IMR-90 (cell line): ENCODE measurements around the gene CAMK2D. TPM values are rescaled to one million over a fixed set of nuclear protein-coding genes. Genes with fewer than 3 reads are reported as not detected.

ENCODE experiments used
- ATAC-seq: fragments of 200-7000 bp; cut with Tn5 transposase; 2 replicates; pipeline ENCODE4 v1.9.1; 2020; ENCODE audit warnings: low read depth, mild to moderate bottlenecking, moderate library complexity
- BruUV-seq: library from RNA; stranded (reverse); fragments of 400-500 nt; replicated peaks from 2 replicates; lab custom pipeline; 2021; lab: Mats Ljungman, UMichigan
- CTCF ChIA-PET: fragments of 300-600 bp; formaldehyde crosslinking; extraction: SDS; loops from one replicate; lab custom pipeline; 2021; ENCODE audit warnings: antibody characterized with exemption; lab: Yijun Ruan, JAX
- POLR2A ChIA-PET: fragments of 300-600 bp; sonication (Branson Sonifier 250); formaldehyde crosslinking; loops from one replicate; lab custom pipeline; 2022; ENCODE audit warnings: antibody characterized with exemption; ENCODE audit not compliant: unreplicated experiment; lab: Charles Lee
- DNase-seq: peaks from one replicate; pipeline ENCODE4 v3.0.0; 2013
- H2AFZ ChIP-seq: replicated peaks from 2 replicates; pipeline ENCODE3; 2013; ENCODE audit warnings: low read length, mild to moderate bottlenecking; ENCODE audit not compliant: poor library complexity
- H2AK5ac ChIP-seq: 2 replicates; pipeline ENCODE4 v1.6.1; 2013; ENCODE audit warnings: low read depth, low read length, inconsistent platforms
- H2AK9ac ChIP-seq: replicated peaks from 2 replicates; pipeline ENCODE3; 2013; ENCODE audit warnings: mild to moderate bottlenecking, low read depth, low read length, moderate library complexity; ENCODE audit not compliant: poor library complexity
- H2BK120ac ChIP-seq: 2 replicates; pipeline ENCODE4 v1.6.1; 2013; ENCODE audit warnings: low read depth, low read length, inconsistent platforms
- H2BK15ac ChIP-seq: 3 replicates; pipeline ENCODE4 v1.6.1; 2013; ENCODE audit warnings: low read depth, low read length, inconsistent platforms
- H2BK20ac ChIP-seq: 2 replicates; pipeline ENCODE4 v1.6.1; 2013; ENCODE audit warnings: low read depth, mild to moderate bottlenecking, inconsistent platforms, low read length, moderate library complexity
- H2BK5ac ChIP-seq: 2 replicates; pipeline ENCODE4 v1.6.1; 2013; ENCODE audit warnings: mild to moderate bottlenecking, low read depth, low read length, inconsistent platforms; ENCODE audit not compliant: poor library complexity, severe bottlenecking
- H3K14ac ChIP-seq: replicated peaks from 2 replicates; pipeline ENCODE4 v1.6.1; 2013; ENCODE audit warnings: low read depth, low read length, inconsistent platforms
- H3K18ac ChIP-seq: 2 replicates; pipeline ENCODE4 v1.6.1; 2013; ENCODE audit warnings: low read depth, low read length, control low read depth
- H3K23ac ChIP-seq: 2 replicates; pipeline ENCODE4 v1.6.1; 2013; ENCODE audit warnings: low read depth, low read length, inconsistent platforms
- H3K27ac ChIP-seq: 2 replicates; pipeline ENCODE4 v1.5.1; 2013; ENCODE audit warnings: mild to moderate bottlenecking, control low read depth, low read length; ENCODE audit not compliant: insufficient read depth
- H3K27me3 ChIP-seq: 2 replicates; pipeline ENCODE4 v1.6.1; 2013; ENCODE audit warnings: low read length; ENCODE audit not compliant: control insufficient read depth, insufficient read depth
- H3K36me3 ChIP-seq: 2 replicates; pipeline ENCODE4 v1.6.1; 2013; ENCODE audit warnings: low read length, mixed read lengths; ENCODE audit not compliant: control insufficient read depth, insufficient read depth
- H3K4ac ChIP-seq: 2 replicates; pipeline ENCODE4 v1.6.1; 2013; ENCODE audit warnings: low read depth, low read length, inconsistent platforms
- H3K4me1 ChIP-seq: 2 replicates; pipeline ENCODE4 v1.6.1; 2013; ENCODE audit warnings: low read length, mixed read lengths; ENCODE audit not compliant: control insufficient read depth, insufficient read depth
- H3K4me2 ChIP-seq: 2 replicates; pipeline ENCODE4 v1.6.1; 2013; ENCODE audit warnings: low read depth, mild to moderate bottlenecking, control low read depth, low read length, moderate library complexity
- H3K4me3 ChIP-seq: 2 replicates; pipeline ENCODE4 v1.5.1; 2013; ENCODE audit warnings: low read depth, mild to moderate bottlenecking, control low read depth, low read length, moderate library complexity; ENCODE audit not compliant: insufficient read depth
- H3K56ac ChIP-seq: 2 replicates; pipeline ENCODE4 v1.6.1; 2013; ENCODE audit warnings: low read length, inconsistent platforms; ENCODE audit not compliant: insufficient read depth; ENCODE audit errors: extremely low read depth
- H3K79me1 ChIP-seq, 2 experiments: 2 replicates each; pipeline ENCODE4 v1.6.1; 2013; ENCODE audit warnings: low read length in 2 of 2, inconsistent platforms in 1 of 2, low read depth in 1 of 2
- H3K9ac ChIP-seq: 2 replicates; pipeline ENCODE4 v1.6.1; 2013; ENCODE audit warnings: low read depth, low read length, control low read depth
- H3K9me1 ChIP-seq: 2 replicates; pipeline ENCODE4 v1.6.1; 2013; ENCODE audit warnings: low read length, inconsistent platforms; ENCODE audit not compliant: insufficient read depth
- H3K9me3 ChIP-seq: 2 replicates; pipeline ENCODE4 v1.6.1; 2013; ENCODE audit warnings: low read length; ENCODE audit not compliant: control insufficient read depth, insufficient read depth
- H4K20me1 ChIP-seq: 2 replicates; pipeline ENCODE4 v1.6.1; 2013; ENCODE audit warnings: low read length, inconsistent platforms; ENCODE audit not compliant: insufficient read depth
- H4K5ac ChIP-seq: 2 replicates; pipeline ENCODE4 v1.6.1; 2013; ENCODE audit warnings: mild to moderate bottlenecking, low read depth, low read length, control low read depth
- H4K8ac ChIP-seq, 2 experiments: 2 replicates each; pipeline ENCODE4 v1.6.1; 2013; ENCODE audit warnings: low read depth in 2 of 2, low read length in 2 of 2, control low read depth in 1 of 2, inconsistent platforms in 1 of 2
- H4K91ac ChIP-seq: 2 replicates; pipeline ENCODE4 v1.6.1; 2013; ENCODE audit warnings: low read depth, low read length, inconsistent platforms; ENCODE audit not compliant: insufficient read depth
- BHLHE40 ChIP-seq: fragments of 150-350 bp; IDR thresholded peaks from 2 replicates; pipeline ENCODE4 v1.6.1; 2016; ENCODE audit warnings: mild to moderate bottlenecking, low read depth, low read length
- CEBPB ChIP-seq: IDR thresholded peaks from 2 replicates; pipeline ENCODE4 v1.6.1; 2012; ENCODE audit warnings: low read depth, low read length, improper control_type of control experiment
- CHD1 ChIP-seq: IDR thresholded peaks from 2 replicates; pipeline ENCODE4 v1.6.1; 2012; ENCODE audit warnings: low read depth, low read length, improper control_type of control experiment
- FOS ChIP-seq: fragments of 150-350 bp; IDR thresholded peaks from 2 replicates; pipeline ENCODE4 v1.6.1; 2016; ENCODE audit warnings: low read depth, low read length
- MAFK ChIP-seq: IDR thresholded peaks from 2 replicates; pipeline ENCODE4 v1.6.1; 2012; ENCODE audit warnings: low read depth, low read length, improper control_type of control experiment
- MAZ ChIP-seq: IDR thresholded peaks from 2 replicates; pipeline ENCODE4 v1.6.1; 2012; ENCODE audit warnings: low read depth, mild to moderate bottlenecking, low read length, improper control_type of control experiment, moderate library complexity, borderline replicate concordance
- MXI1 ChIP-seq: IDR thresholded peaks from 2 replicates; pipeline ENCODE4 v1.6.1; 2012; ENCODE audit warnings: low read depth, mild to moderate bottlenecking, low read length, moderate library complexity, borderline replicate concordance
- NFE2L2 ChIP-seq: fragments of 150-350 bp; IDR thresholded peaks from 2 replicates; pipeline ENCODE4 v1.6.1; 2016; ENCODE audit warnings: low read depth, mild to moderate bottlenecking, low read length
- RAD21 ChIP-seq: IDR thresholded peaks from 2 replicates; pipeline ENCODE4 v1.6.1; 2012; ENCODE audit warnings: low read length, improper control_type of control experiment
- RCOR1 ChIP-seq: IDR thresholded peaks from 2 replicates; pipeline ENCODE4 v1.6.1; 2012; ENCODE audit warnings: mild to moderate bottlenecking, low read length, improper control_type of control experiment; ENCODE audit not compliant: insufficient replicate concordance
- SMC3 ChIP-seq: fragments of 150-350 bp; IDR thresholded peaks from 2 replicates; pipeline ENCODE4 v1.6.1; 2016; ENCODE audit warnings: low read depth, mild to moderate bottlenecking, antibody characterized with exemption, low read length, moderate library complexity
- WGBS, 2 experiments: methylation state at CpG; one replicate each; pipeline versions ENCODE4 v1.1.5 to v1.1.7; 2013; ENCODE audit warnings: missing lambda C conversion rate in 2 of 2; ENCODE audit not compliant: insufficient read length in 1 of 2; ENCODE audit errors: extremely low coverage in 2 of 2; 5-methylcytosine and 5-hydroxymethylcytosine counted together
- dilution Hi-C: fragments of 300-500 bp; cut with HindIII; formaldehyde crosslinking; loops from one replicate; pipeline ENCODE4 v1.14.3; 2018; ENCODE audit warnings: low sequenced_read_pairs; ENCODE audit not compliant: unreplicated experiment
- in situ Hi-C: fragments of 300-500 bp; cut with MboI; formaldehyde crosslinking; loops from 3 replicates; pipeline ENCODE4 v1.14.3; 2019; ENCODE audit warnings: low sequenced_read_pairs, inconsistent platforms, mixed read lengths
- intact Hi-C: fragments of 100-400 bp; cut with micrococcal nuclease; formaldehyde crosslinking; loops from 2 replicates; pipeline ENCODE4 v1.10.0; 2022
- polyA plus RNA-seq, 3 experiments: library from polyadenylated mRNA; depleted of rRNA; stranded (reverse); fragments of >200 nt; gene quantifications; 2 replicates each; pipeline ENCODE4 v1.2.3, GENCODE V29; 2012; ENCODE audit warnings: low replicate concordance in 1 of 3
- total RNA-seq: library from RNA; depleted of rRNA; stranded (reverse); fragments of >200 nt; gene quantifications from 2 replicates; pipeline ENCODE4 v1.2.3, GENCODE V29; 2012
- TF ChIP-seq, protein P1 (sequence below): conservative IDR thresholded peaks from 2 replicates; pipeline ENCODE4 v1.5.1; 2012; ENCODE audit warnings: mild to moderate bottlenecking, low read depth, low read length, improper control_type of control experiment
- TF ChIP-seq, protein P2 (sequence below): fragments of 150-350 bp; IDR thresholded peaks from 2 replicates; pipeline ENCODE4 v1.6.1; 2016; ENCODE audit warnings: low read depth, mild to moderate bottlenecking, low read length, moderate library complexity, borderline replicate concordance

The CAMK2D gene
- total and polyA plus RNA-seq, 2 of the 4 experiments (the other 2 are of a cell fraction) = 44.6 to 156 TPM

DNA sequence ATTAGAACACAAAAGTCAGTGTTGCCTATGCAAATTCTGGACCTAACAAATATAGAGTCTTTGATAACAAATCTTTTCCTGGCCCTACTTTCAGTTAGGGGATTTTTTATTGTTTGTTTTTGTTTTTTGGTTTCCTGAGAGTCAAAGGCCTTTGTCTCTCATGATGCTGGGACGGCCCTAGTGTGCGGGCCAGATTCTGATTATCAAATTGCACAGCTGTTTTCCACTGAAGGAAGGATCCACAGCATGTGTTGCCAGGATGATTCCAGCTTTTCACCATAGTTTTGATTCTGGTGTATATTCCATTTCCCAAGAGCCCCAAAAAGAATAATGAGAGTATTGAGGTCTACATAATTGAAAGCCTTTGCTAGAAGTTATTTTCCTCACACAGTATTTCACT lies 248.2 kb downstream of the CAMK2D start:
- no peak overlapping the region for H3K27ac ChIP-seq
- no peak overlapping the region for H3K14ac ChIP-seq
- intact Hi-C loops = loop anchor here (10.0 kb wide), 1 partner anchor 119 kb away; no protein-coding TSS in a partner anchor

More for the DNA sequence above, 248.2 kb downstream of the CAMK2D start:
- no peak overlapping the region for H3K9ac ChIP-seq
- H3K23ac ChIP-seq = no peak overlapping the region
- H3K36me3 ChIP-seq = peaks cover 18% of the 10 kb centered on the region
- H3K4me1 ChIP-seq = no peaks in the 10 kb centered on the region
- ChIA-PET CTCF (no interaction called here), POLR2A (no interaction called here)
- H3K4me2 ChIP-seq = no peak overlapping the region
- H3K56ac ChIP-seq = no peak overlapping the region
- no peak overlapping the region for H2BK20ac ChIP-seq
- H2BK120ac ChIP-seq = no peak overlapping the region
- no peaks in the 10 kb centered on the region for H3K9me3 ChIP-seq
- H4K20me1 ChIP-seq = no peaks in the 10 kb centered on the region
- no peak overlapping the region for H3K18ac ChIP-seq
- H3K79me1 ChIP-seq = peaks cover 0 to under 1% of the 10 kb centered on the region in 2 experiments; a peak in 2 of 4 replicates
- H2AFZ ChIP-seq = no peak overlapping the region
- no peak overlapping the region for H4K8ac ChIP-seq
- no peak for ATAC-seq
- H3K4ac ChIP-seq = no peak overlapping the region
- no TSS peak for BruUV-seq
- H2BK5ac ChIP-seq = no peak overlapping the region
- TF ChIP-seq RCOR1 (no peak), SMC3 (no peak), CHD1 (no peak), FOS (no peak), CEBPB (no peak), MXI1 (no peak), MAFK (no peak), RAD21 (no peak), MAZ (no peak), BHLHE40 (no peak), NFE2L2 (no peak)
- TF ChIP-seq, protein P1, sequence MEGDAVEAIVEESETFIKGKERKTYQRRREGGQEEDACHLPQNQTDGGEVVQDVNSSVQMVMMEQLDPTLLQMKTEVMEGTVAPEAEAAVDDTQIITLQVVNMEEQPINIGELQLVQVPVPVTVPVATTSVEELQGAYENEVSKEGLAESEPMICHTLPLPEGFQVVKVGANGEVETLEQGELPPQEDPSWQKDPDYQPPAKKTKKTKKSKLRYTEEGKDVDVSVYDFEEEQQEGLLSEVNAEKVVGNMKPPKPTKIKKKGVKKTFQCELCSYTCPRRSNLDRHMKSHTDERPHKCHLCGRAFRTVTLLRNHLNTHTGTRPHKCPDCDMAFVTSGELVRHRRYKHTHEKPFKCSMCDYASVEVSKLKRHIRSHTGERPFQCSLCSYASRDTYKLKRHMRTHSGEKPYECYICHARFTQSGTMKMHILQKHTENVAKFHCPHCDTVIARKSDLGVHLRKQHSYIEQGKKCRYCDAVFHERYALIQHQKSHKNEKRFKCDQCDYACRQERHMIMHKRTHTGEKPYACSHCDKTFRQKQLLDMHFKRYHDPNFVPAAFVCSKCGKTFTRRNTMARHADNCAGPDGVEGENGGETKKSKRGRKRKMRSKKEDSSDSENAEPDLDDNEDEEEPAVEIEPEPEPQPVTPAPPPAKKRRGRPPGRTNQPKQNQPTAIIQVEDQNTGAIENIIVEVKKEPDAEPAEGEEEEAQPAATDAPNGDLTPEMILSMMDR = no peak
- TF ChIP-seq, protein P2, sequence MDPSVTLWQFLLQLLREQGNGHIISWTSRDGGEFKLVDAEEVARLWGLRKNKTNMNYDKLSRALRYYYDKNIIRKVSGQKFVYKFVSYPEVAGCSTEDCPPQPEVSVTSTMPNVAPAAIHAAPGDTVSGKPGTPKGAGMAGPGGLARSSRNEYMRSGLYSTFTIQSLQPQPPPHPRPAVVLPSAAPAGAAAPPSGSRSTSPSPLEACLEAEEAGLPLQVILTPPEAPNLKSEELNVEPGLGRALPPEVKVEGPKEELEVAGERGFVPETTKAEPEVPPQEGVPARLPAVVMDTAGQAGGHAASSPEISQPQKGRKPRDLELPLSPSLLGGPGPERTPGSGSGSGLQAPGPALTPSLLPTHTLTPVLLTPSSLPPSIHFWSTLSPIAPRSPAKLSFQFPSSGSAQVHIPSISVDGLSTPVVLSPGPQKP = no peak
- WGBS, 2 experiments = no CpG with 5 or more reads among the region's 2 CpGs
- no peaks in the 10 kb centered on the region for H3K27me3 ChIP-seq
- H3K9me1 ChIP-seq = no peaks in the 10 kb centered on the region
- DNase-seq = no peak
- H2AK5ac ChIP-seq = no peak overlapping the region
- in situ Hi-C loops = no loop called here
- no peak overlapping the region for H2BK15ac ChIP-seq
- no peak overlapping the region for H3K4me3 ChIP-seq
- no peak overlapping the region for H4K5ac ChIP-seq
- no peak overlapping the region for H4K91ac ChIP-seq
- dilution Hi-C loops = no loop called here
- H2AK9ac ChIP-seq = no peak overlapping the region
